A673 (cell line): Measurements from ENCODE around the gene TRIP13. TPM values are rescaled to one million over a fixed set of nuclear protein-coding genes. Genes with fewer than 3 reads are reported as not detected.

Experiments
- BruUV-seq: library from RNA; stranded (reverse); fragments of 400-500 nt; replicated peaks from 2 replicates; lab custom pipeline; 2021; lab: Mats Ljungman, UMichigan
- CTCF ChIA-PET: fragments of 300-600 bp; sonication (Branson Sonifier 250); formaldehyde crosslinking; loops from one replicate; lab custom pipeline; 2022; ENCODE audit warnings: antibody characterized with exemption; lab: Charles Lee
- POLR2A ChIA-PET: fragments of 300-600 bp; sonication (Branson Sonifier 250); formaldehyde crosslinking; loops from one replicate; lab custom pipeline; 2022; ENCODE audit warnings: antibody characterized with exemption; ENCODE audit not compliant: low non-redundant PET; lab: Charles Lee
- DNase-seq: peaks from one replicate; pipeline ENCODE4 v3.0.0-alpha.2; 2015; ENCODE audit warnings: low spot score
- H3K27ac ChIP-seq: fragments of 200-600 bp; sonication (generic); 2 replicates; pipeline ENCODE4 v1.5.1; 2016; ENCODE audit warnings: mixed run types, low read depth, mild to moderate bottlenecking, mixed read lengths, antibody characterized with exemption, low read length; ENCODE audit not compliant: poor library complexity, severe bottlenecking
- H3K27me3 ChIP-seq: fragments of 200-600 bp; sonication (generic); replicated peaks from 2 replicates; pipeline ENCODE4 v1.6.1; 2017; ENCODE audit warnings: mixed run types, low read depth, mild to moderate bottlenecking, mixed read lengths, antibody characterized with exemption, low read length; ENCODE audit not compliant: insufficient read depth, poor library complexity
- H3K36me3 ChIP-seq: fragments of 200-600 bp; sonication (generic); 2 replicates; pipeline ENCODE4 v1.6.1; 2016; ENCODE audit warnings: mixed run types, mild to moderate bottlenecking, mixed read lengths, antibody characterized with exemption, low read length; ENCODE audit not compliant: insufficient read depth, poor library complexity, severe bottlenecking
- H3K4me1 ChIP-seq: fragments of 200-600 bp; sonication (generic); 2 replicates; pipeline ENCODE4 v1.6.1; 2017; ENCODE audit warnings: mixed run types, mild to moderate bottlenecking, mixed read lengths, antibody characterized with exemption, low read length; ENCODE audit not compliant: insufficient read depth, poor library complexity, severe bottlenecking
- H3K4me3 ChIP-seq: fragments of 200-600 bp; sonication (generic); 2 replicates; pipeline ENCODE4 v1.5.1; 2016; ENCODE audit warnings: low read depth, mixed run types, mild to moderate bottlenecking, mixed read lengths, low read length; ENCODE audit not compliant: poor library complexity, severe bottlenecking
- H3K9me3 ChIP-seq: fragments of 200-600 bp; sonication (generic); 2 replicates; pipeline ENCODE4 v1.6.1; 2016; ENCODE audit warnings: mixed run types, low read depth, mild to moderate bottlenecking, mixed read lengths, antibody characterized with exemption, low read length; ENCODE audit not compliant: poor library complexity, severe bottlenecking
- EZH2 ChIP-seq: fragments of 200-600 bp; sonication (generic); IDR thresholded peaks from 2 replicates; pipeline ENCODE4 v1.6.1; 2017; ENCODE audit warnings: borderline replicate concordance, low read depth, mild to moderate bottlenecking, mixed read lengths, antibody characterized with exemption, low read length; ENCODE audit not compliant: poor library complexity, severe bottlenecking
- intact Hi-C: fragments of 100-400 bp; cut with micrococcal nuclease; formaldehyde crosslinking; loops from one replicate; pipeline ENCODE4 v1.10.0; 2022; ENCODE audit not compliant: unreplicated experiment
- total RNA-seq: library from RNA; stranded (reverse); gene quantifications from 2 replicates; pipeline ENCODE4 v1.2.3, GENCODE V29; 2021
- TF ChIP-seq, protein P1 (sequence below): fragments of 300-800, 200-600 bp; sonication (generic); conservative IDR thresholded peaks from 2 replicates; pipeline ENCODE4 v1.5.1; 2017; ENCODE audit warnings: low read depth, mild to moderate bottlenecking, antibody characterized with exemption, low read length, moderate library complexity, mixed read lengths

The TRIP13 gene
- total RNA-seq, 1 experiment from 2014 or later, result 69.1 TPM

DNA sequence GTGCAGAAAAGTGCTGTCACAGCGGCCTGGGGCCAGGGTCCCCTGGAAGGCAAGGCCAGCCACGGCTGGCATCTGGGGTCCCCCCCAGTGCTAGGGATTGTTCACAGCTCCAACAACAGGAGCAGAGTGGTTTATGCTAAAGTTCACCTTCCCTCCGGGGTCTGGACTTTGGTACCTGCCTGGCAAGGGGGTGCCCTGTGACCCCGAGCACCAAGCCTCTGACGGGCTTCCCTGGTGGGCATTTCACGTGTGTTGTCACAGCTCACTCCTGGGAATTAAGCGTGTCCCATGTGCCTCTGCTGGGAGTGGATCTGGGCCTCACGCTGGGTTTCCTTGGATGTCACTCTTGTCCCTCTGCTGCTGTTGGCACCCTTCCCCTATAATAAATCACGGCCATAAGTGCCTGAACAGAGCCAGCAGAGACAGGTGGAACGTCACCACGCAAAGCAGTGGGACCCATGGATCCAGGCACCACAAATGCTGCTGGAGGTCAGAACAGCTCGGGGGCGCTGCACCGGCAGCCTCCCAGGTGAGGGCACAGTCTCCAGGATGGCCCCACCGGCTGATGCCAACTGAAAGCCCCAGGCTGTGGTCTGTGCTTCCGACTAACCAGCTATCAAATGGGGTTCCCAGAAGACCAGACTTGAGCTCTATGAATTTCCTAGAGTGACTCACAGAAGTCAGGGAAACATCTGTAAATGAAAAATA is 24.1 kb upstream of the TRIP13 start:
- peaks cover 77% of the 10 kb centered on the region for H3K36me3 ChIP-seq
- no TSS peak for BruUV-seq
- TF ChIP-seq EZH2, result no peak
- no peaks in the 10 kb centered on the region for H3K4me1 ChIP-seq
- H3K4me3 ChIP-seq, result no peak overlapping the region
- CTCF ChIA-PET, result no interaction called here
- intact Hi-C loops, result no loop called here
- POLR2A ChIA-PET, result no interaction called here
- no peak for DNase-seq
- no peak overlapping the region for H3K27ac ChIP-seq
- H3K9me3 ChIP-seq, result no peaks in the 10 kb centered on the region
- no peaks in the 10 kb centered on the region for H3K27me3 ChIP-seq

DNA sequence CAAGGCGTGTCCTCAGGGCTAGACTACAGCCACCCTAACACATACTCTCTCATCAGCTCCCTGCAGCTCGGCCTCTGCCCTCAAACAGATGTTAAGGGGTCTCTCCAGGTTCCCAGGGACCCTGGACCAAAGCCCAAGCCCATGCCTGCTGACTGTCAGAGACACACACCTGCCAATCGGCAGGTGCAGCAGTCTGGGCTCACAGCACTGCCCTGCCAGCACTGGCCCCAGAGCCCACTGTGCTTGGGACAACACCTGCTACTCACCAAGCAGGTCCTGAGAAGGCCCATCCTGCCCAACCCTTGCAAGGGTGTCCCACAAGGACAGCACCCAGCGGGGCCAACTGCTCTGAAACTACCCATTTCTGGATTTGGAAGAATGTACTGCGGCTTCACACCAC is 21.7 kb upstream of the TRIP13 start:
- H3K27ac ChIP-seq, result no peak overlapping the region
- H3K9me3 ChIP-seq, result no peaks in the 10 kb centered on the region
- CTCF ChIA-PET, result no interaction called here
- H3K36me3 ChIP-seq, result peaks cover 83% of the 10 kb centered on the region
- no peak for DNase-seq
- BruUV-seq, result no TSS peak
- TF ChIP-seq EZH2, result no peak
- TF ChIP-seq, protein P1, sequence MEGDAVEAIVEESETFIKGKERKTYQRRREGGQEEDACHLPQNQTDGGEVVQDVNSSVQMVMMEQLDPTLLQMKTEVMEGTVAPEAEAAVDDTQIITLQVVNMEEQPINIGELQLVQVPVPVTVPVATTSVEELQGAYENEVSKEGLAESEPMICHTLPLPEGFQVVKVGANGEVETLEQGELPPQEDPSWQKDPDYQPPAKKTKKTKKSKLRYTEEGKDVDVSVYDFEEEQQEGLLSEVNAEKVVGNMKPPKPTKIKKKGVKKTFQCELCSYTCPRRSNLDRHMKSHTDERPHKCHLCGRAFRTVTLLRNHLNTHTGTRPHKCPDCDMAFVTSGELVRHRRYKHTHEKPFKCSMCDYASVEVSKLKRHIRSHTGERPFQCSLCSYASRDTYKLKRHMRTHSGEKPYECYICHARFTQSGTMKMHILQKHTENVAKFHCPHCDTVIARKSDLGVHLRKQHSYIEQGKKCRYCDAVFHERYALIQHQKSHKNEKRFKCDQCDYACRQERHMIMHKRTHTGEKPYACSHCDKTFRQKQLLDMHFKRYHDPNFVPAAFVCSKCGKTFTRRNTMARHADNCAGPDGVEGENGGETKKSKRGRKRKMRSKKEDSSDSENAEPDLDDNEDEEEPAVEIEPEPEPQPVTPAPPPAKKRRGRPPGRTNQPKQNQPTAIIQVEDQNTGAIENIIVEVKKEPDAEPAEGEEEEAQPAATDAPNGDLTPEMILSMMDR, result no peak
- no peaks in the 10 kb centered on the region for H3K27me3 ChIP-seq
- H3K4me1 ChIP-seq, result no peaks in the 10 kb centered on the region
- H3K4me3 ChIP-seq, result no peak overlapping the region
- intact Hi-C loops, result no loop called here
- POLR2A ChIA-PET, result no interaction called here

DNA sequence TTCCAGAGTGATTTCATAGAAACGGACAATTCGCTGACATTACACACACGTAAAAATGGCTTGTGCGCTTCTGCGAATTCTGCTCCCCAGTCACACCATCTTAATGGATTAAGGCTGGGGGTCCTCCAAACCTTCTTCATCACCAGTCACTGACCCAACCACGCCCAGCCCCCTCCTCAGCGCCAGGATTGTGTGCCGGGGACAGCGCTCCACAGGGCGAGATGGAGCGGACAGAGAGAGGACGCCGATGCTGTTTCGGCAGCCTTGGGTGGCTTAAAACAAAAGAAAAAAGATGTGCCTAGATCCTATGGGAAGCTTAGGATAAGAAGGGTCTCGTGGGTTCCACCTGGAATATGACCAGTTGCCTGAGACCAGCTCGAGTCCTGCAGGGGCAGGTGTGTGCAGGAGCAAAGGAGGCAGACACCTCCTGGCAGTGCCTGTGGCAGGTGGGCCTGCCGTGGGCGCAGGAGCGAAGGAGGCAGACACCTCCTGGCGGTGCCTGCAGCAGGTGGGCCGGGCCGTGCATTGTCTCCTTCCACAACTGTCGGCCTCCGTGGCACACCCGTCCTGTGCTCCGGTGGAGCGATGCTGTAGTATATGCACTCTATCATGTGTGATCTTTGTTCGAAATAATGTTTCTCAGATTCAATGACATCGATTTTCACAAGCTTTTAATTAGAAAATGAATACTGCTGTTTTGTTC is 20.9 kb upstream of the TRIP13 start:
- Histone ChIP-seq H3K27me3 (no peaks in the 10 kb centered on the region), H3K4me1 (no peaks in the 10 kb centered on the region), H3K36me3 (peaks cover 83% of the 10 kb centered on the region), H3K9me3 (no peaks in the 10 kb centered on the region), H3K27ac (no peak overlapping the region), H3K4me3 (no peak overlapping the region)
- no peak for TF ChIP-seq EZH2
- TF ChIP-seq, protein P1, result no peak
- intact Hi-C loops, result no loop called here
- POLR2A ChIA-PET, result no interaction called here
- BruUV-seq, result no TSS peak
- CTCF ChIA-PET, result no interaction called here
- no peak for DNase-seq

DNA sequence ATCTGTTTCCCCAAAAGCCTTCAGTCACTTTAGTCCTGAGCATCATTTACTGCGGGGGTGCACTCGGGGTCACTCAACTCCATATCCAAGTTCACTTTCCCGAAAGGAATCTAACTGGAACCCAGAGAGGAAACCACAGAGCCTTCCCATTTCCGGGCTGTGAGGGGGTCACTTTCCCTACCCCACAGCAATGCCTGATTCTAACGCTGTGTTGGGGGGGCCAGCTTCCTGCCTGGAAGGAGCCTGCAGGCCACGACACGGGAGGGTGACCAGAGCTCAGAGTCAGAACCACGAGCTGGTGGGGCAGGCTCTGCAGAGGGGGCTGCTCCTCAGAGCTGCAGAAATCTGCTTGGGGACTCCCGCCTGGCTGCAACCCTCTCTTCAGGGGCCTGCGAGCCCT is 20.4 kb upstream of the TRIP13 start:
- no peaks in the 10 kb centered on the region for H3K27me3 ChIP-seq
- H3K27ac ChIP-seq, result no peak overlapping the region
- POLR2A ChIA-PET, result no interaction called here
- peaks cover 81% of the 10 kb centered on the region for H3K36me3 ChIP-seq
- CTCF ChIA-PET, result no interaction called here
- intact Hi-C loops, result no loop called here
- DNase-seq, result no peak
- no peaks in the 10 kb centered on the region for H3K4me1 ChIP-seq
- H3K4me3 ChIP-seq, result no peak overlapping the region
- H3K9me3 ChIP-seq, result no peaks in the 10 kb centered on the region
- no peak for TF ChIP-seq EZH2
- TF ChIP-seq, protein P1, result no peak
- no TSS peak for BruUV-seq
